ENCODE data around the gene CAND2.

Gene CAND2

GRCh38 chr3:12752102-12752501 is 44.4 kb upstream of the CAND2 start:
- 0 out of 3 replicates have a peak, but pooled peaks have one; percentile 7 for ATAC-seq (ENCODE audit: low read depth)
- Histone ChIP-seq H3K27ac (ENCODE audit: poor library complexity, severe bottlenecking) (peak overlapping the region; percentile 97), H3K4me1 (ENCODE audit: insufficient read depth, poor library complexity, severe bottlenecking) (peaks cover 65% of the 10 kb centered on the region), H3K36me3 (ENCODE audit: low read depth) (peaks cover 92% of the 10 kb centered on the region), H3K9me3 (ENCODE audit: severe bottlenecking) (no peaks in the 10 kb centered on the region), H3K27me3 (ENCODE audit: insufficient read depth, poor library complexity, severe bottlenecking) (no peaks in the 10 kb centered on the region), H3K4me3 (ENCODE audit: severe bottlenecking) (no peak overlapping the region)
- no peak for DNase-seq (ENCODE audit: low spot score)
- TF ChIP-seq CTCF (IDR thresholded peaks at IDR 0.05; ENCODE audit: poor library complexity, severe bottlenecking) = no peak

DNA sequence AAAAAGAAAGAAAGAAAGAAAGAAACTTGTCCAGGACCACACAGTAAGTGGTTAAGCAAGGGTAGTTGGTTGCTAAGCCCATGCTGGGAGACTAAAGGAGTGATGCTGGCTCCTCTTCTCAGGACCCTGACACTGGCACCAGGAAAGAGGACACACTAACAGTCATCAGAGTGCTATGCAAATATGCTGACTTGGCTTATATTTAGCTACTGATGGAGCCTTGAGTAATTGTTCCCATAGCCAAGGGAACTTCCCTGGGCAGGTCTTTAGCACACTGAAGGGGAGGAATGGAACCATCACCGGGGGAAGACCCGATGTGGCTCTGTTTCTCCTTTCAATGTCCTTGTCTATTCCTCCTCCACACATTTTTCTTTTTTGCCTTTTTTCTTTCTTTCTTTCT is 43.7 kb upstream of the CAND2 start:
- peak overlapping the region; percentile 97 for H3K27ac ChIP-seq (ENCODE audit: poor library complexity, severe bottlenecking)
- TF ChIP-seq CTCF (IDR thresholded peaks at IDR 0.05; ENCODE audit: poor library complexity, severe bottlenecking) = no peak
- DNase-seq (ENCODE audit: low spot score) (no peak), ATAC-seq (ENCODE audit: low read depth) (peak; percentile 24; the same call in 1 of the 3 replicates)
- no peaks in the 10 kb centered on the region for H3K9me3 ChIP-seq (ENCODE audit: severe bottlenecking)
- no peaks in the 10 kb centered on the region for H3K27me3 ChIP-seq (ENCODE audit: insufficient read depth, poor library complexity, severe bottlenecking)
- H3K36me3 ChIP-seq (ENCODE audit: low read depth) = peaks cover 92% of the 10 kb centered on the region
- H3K4me3 ChIP-seq (ENCODE audit: severe bottlenecking) = no peak overlapping the region
- peaks cover 65% of the 10 kb centered on the region for H3K4me1 ChIP-seq (ENCODE audit: insufficient read depth, poor library complexity, severe bottlenecking)

DNA sequence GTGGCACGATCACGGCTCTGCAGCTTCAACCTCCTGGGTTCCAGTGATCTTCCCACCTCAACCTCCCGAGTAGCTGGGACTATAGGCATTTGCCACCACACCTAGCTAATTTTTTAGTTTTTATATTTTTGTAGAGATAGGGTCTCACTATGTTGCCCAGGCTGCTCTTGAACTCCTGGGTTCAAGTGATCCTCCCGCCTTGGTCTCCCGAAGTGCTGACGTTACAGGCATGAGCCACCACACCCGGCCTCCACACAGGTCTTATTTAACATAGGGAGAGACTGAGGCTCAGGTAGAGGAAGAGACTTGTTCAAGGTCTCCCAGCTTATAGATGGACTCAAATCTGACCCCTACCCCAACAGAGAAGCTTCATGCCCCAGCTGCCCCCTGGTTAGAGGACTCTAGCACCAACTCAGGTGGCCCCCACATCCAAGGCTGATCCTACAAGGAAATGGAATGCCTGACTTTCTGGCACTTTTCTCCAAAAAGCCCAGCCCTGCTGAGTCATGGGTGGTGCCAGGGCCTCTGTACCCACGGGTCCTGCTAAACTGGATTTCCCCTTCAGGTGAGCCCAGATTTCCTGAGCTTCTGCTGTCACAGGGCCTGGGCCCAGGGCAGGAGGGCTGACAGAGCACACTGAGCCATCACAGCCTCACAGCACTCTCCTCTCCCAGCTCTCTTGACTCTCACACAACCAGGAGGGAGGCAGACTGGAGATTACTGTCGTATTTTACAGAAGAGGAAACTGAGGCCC is 43.0 kb upstream of the CAND2 start:
- Histone ChIP-seq H3K9me3 (ENCODE audit: severe bottlenecking) (no peaks in the 10 kb centered on the region), H3K4me3 (ENCODE audit: severe bottlenecking) (no peak overlapping the region), H3K36me3 (ENCODE audit: low read depth) (peaks cover 86% of the 10 kb centered on the region), H3K4me1 (ENCODE audit: insufficient read depth, poor library complexity, severe bottlenecking) (peaks cover 65% of the 10 kb centered on the region), H3K27me3 (ENCODE audit: insufficient read depth, poor library complexity, severe bottlenecking) (no peaks in the 10 kb centered on the region), H3K27ac (ENCODE audit: poor library complexity, severe bottlenecking) (peak overlapping the region; percentile 97)
- peak; percentile 40 for ATAC-seq (ENCODE audit: low read depth)
- TF ChIP-seq CTCF (IDR thresholded peaks at IDR 0.05; ENCODE audit: poor library complexity, severe bottlenecking) = no peak
- DNase-seq (ENCODE audit: low spot score) = no peak

DNA sequence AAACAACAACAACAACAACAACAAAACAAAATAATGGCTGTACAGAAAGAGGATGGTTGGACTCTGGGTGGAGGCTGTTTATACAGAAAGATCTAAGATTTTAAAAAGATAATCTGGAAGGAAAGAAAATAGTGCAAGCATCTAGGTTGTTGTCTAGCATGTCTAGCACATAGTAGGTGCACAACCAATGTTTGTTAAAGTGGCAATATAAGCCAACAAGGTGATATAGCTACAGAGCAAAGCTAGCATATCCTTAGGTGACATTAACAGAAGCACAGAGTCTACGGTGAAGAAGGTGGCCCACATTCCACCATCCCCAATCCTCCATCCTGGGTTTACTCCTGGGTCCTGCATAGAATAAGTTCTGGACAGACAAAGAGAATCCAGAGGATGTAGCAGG is 42.2 kb upstream of the CAND2 start:
- TF ChIP-seq CTCF (IDR thresholded peaks at IDR 0.05; ENCODE audit: poor library complexity, severe bottlenecking) = no peak
- Histone ChIP-seq H3K36me3 (ENCODE audit: low read depth) (peaks cover 78% of the 10 kb centered on the region), H3K27me3 (ENCODE audit: insufficient read depth, poor library complexity, severe bottlenecking) (no peaks in the 10 kb centered on the region), H3K27ac (ENCODE audit: poor library complexity, severe bottlenecking) (peak overlapping the region; percentile 97), H3K4me3 (ENCODE audit: severe bottlenecking) (no peak overlapping the region), H3K4me1 (ENCODE audit: insufficient read depth, poor library complexity, severe bottlenecking) (peaks cover 65% of the 10 kb centered on the region), H3K9me3 (ENCODE audit: severe bottlenecking) (no peaks in the 10 kb centered on the region)
- DNase-seq (ENCODE audit: low spot score) (no peak), ATAC-seq (ENCODE audit: low read depth) (no peak)

- Histone ChIP-seq H3K4me1 (ENCODE audit: insufficient read depth, poor library complexity, severe bottlenecking) (peaks cover 70% of the 10 kb centered on the region), H3K9me3 (ENCODE audit: severe bottlenecking) (no peaks in the 10 kb centered on the region), H3K36me3 (ENCODE audit: low read depth) (peaks cover 63% of the 10 kb centered on the region), H3K27me3 (ENCODE audit: insufficient read depth, poor library complexity, severe bottlenecking) (no peaks in the 10 kb centered on the region), H3K4me3 (ENCODE audit: severe bottlenecking) (no peak overlapping the region), H3K27ac (ENCODE audit: poor library complexity, severe bottlenecking) (peak overlapping the region; percentile 97)
- no peak for TF ChIP-seq CTCF (IDR thresholded peaks at IDR 0.05; ENCODE audit: poor library complexity, severe bottlenecking)
- DNase-seq (ENCODE audit: low spot score) = no peak
- no peak for ATAC-seq (ENCODE audit: low read depth)
Measured at GRCh38 chr3:12755754-12756153, 40.7 kb upstream of the CAND2 start.

Measured in RWPE2 (cell line).